Measurements from ENCODE around the gene CFAP20DC.
"Not testable (repeated sequence)": the region's sequence is repeated elsewhere in the genome, so short reads cannot be mapped to it uniquely, and the experiment has no call there.

Gene CFAP20DC

GRCh38 chr3:58866079-58866478 is 183.7 kb downstream of the CFAP20DC start:
- no peak for TF ChIP-seq CTCF (IDR thresholded peaks at IDR 0.05; ENCODE audit: borderline replicate concordance, insufficient read depth, low read depth, low read length)
- no peak overlapping the region for H3K4me3 ChIP-seq (ENCODE audit: low read depth, low read length)

GRCh38 chr3:58864480-58864879 is 185.3 kb downstream of the CFAP20DC start:
- TF ChIP-seq CTCF (IDR thresholded peaks at IDR 0.05; ENCODE audit: borderline replicate concordance, insufficient read depth, low read depth, low read length): no peak
- H3K4me3 ChIP-seq (ENCODE audit: low read depth, low read length): no peak overlapping the region

- no peak overlapping the region for H3K4me3 ChIP-seq (ENCODE audit: low read depth, low read length)
- no peak for TF ChIP-seq CTCF (IDR thresholded peaks at IDR 0.05; ENCODE audit: borderline replicate concordance, insufficient read depth, low read depth, low read length)
These were observed 186.6 kb downstream of the CFAP20DC start for GRCh38 chr3:58863206-58863605.

- H3K4me3 ChIP-seq (ENCODE audit: low read depth, low read length): no peak overlapping the region
- TF ChIP-seq CTCF (IDR thresholded peaks at IDR 0.05; ENCODE audit: borderline replicate concordance, insufficient read depth, low read depth, low read length): no peak
These were observed 188.3 kb downstream of the CFAP20DC start for GRCh38 chr3:58861551-58861950.

- no peak for TF ChIP-seq CTCF (IDR thresholded peaks at IDR 0.05; ENCODE audit: borderline replicate concordance, insufficient read depth, low read depth, low read length)
- no peak overlapping the region for H3K4me3 ChIP-seq (ENCODE audit: low read depth, low read length)
These were observed 191.7 kb downstream of the CFAP20DC start for GRCh38 chr3:58858126-58858525.

GRCh38 chr3:58857402-58857801 is 192.4 kb downstream of the CFAP20DC start:
- H3K4me3 ChIP-seq (ENCODE audit: low read depth, low read length): no peak overlapping the region
- TF ChIP-seq CTCF (IDR thresholded peaks at IDR 0.05; ENCODE audit: borderline replicate concordance, insufficient read depth, low read depth, low read length): no peak

- TF ChIP-seq CTCF (IDR thresholded peaks at IDR 0.05; ENCODE audit: borderline replicate concordance, insufficient read depth, low read depth, low read length): no peak
- H3K4me3 ChIP-seq (ENCODE audit: low read depth, low read length): no peak overlapping the region
These were observed 201.0 kb downstream of the CFAP20DC start for GRCh38 chr3:58848826-58849225.

GRCh38 chr3:58842050-58842747 is 207.6 kb downstream of the CFAP20DC start:
- H3K4me3 ChIP-seq (ENCODE audit: low read depth, low read length): not testable (repeated sequence)
